GM04504 (cell line): ENCODE measurements around the gene GRIA3.
"Not testable (repeated sequence)": the region's sequence is repeated elsewhere in the genome, so short reads cannot be mapped to it uniquely, and the experiment has no call there.

Source experiments
- DNase-seq: peaks from one replicate; pipeline ENCODE4 v3.0.0-alpha.2; 2012; ENCODE audit warnings: low read depth

Gene GRIA3

DNA sequence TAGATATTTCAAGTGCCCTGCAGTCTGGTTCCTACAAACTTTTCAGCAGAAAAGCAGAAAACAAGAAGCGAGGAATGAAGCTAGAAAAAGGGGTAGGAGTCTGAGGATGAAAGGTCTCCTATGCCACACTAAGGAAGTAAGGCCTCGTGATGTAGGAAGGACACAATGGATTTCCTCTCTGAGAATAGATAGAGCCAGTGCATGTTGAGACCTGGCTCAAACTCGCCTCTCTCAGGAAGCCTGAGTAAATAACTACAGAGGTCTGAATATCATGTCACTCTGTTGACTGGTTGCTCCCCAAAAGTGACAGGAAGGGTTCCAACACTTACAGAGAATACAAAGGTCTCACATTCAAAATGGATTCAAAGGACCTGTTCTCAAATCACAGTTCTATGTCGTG is 93.3 kb downstream of the GRIA3 start:
- no peak for DNase-seq

- no peak for DNase-seq
These were observed 93.7 kb downstream of the GRIA3 start for GRCh38 chrX:123277821-123278220.

DNA sequence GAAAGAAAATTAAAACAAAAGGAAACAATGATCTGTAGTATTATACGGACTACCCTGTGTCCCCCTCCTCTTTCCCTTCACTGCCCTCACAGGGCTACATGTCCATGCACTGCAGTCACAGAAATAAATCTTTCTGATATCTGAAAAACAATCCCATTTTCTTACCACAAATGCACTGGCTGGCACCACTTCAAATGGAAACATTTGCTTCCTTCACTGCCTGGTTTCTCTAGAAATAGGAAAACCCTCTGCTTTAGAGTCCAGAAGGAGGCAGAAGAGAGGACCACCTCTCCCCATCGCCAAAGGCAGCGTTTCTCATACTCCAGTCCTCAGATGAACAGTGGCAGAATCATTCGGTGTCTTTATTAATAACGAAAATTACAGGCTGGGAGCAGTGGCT is 98.2 kb downstream of the GRIA3 start:
- no peak for DNase-seq

- DNase-seq, result not testable (repeated sequence)
These were observed 99.3 kb downstream of the GRIA3 start for GRCh38 chrX:123283407-123283806.

GRCh38 chrX:123291623-123292022 is 107.5 kb downstream of the GRIA3 start:
- DNase-seq, result no peak

GRCh38 chrX:123298026-123298425 is 113.9 kb downstream of the GRIA3 start:
- no peak for DNase-seq

DNA sequence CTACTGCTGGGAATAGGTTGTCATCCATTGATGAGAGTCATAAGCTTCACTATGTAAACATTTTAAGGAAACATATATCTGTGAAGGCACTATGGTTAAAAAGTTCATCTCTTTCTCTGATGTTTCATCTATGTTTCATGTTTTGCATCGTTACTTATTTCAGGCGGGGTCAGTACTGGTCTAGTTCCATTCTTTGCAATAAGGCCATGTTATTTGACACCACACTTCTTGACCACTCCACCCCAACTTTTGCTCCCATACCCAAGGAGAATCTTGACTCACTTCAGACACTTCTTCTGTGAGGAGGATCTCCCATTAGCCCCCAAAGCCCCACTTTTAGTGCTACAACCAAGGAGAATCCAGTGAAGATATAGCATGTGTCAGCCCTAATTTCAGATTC is 119.4 kb downstream of the GRIA3 start:
- DNase-seq, result no peak

DNA sequence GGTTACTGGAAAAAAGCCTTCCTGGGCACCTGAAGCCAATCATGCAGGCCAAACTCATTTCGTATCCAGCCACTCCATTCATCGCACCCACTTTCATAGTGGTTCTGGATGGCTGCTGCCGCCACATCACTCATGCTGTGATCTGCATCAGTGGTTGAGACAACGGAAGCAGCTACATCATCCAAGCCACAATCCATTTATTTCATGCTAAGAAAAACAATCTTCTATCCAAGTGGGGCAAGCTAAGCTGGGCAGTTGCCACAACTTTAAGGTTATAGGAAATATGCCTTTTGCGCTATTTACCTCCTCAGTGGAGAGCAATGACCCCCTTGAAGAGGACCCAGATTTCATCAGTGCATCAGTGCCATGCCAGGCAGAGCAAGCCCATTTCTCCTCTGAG is 124.6 kb downstream of the GRIA3 start:
- DNase-seq, result no peak

GRCh38 chrX:123310112-123310511 is 126.0 kb downstream of the GRIA3 start:
- DNase-seq, result no peak

DNA sequence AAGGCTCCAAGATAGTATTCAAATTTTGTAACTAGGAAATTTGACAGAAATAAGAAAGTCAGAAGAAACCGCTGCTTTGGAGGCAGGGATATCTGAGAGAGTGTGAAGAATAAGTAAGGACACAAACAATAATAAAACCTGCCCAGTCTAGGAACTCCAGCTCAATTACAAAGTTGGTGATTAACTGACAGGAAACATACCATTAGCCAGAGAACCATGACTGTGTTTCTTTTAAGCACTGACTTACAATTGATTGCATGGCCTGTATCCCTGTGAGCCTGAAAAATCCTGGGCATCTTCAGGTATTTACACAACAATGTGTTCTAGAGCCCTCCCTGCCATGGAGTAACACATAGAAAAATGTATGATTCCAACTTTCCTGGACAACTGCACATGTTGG is 127.4 kb downstream of the GRIA3 start:
- no peak for DNase-seq

- no peak for DNase-seq
These were observed 129.4 kb downstream of the GRIA3 start for GRCh38 chrX:123313486-123313885.

GRCh38 chrX:123320622-123321021 is 136.5 kb downstream of the GRIA3 start:
- DNase-seq, result no peak

DNA sequence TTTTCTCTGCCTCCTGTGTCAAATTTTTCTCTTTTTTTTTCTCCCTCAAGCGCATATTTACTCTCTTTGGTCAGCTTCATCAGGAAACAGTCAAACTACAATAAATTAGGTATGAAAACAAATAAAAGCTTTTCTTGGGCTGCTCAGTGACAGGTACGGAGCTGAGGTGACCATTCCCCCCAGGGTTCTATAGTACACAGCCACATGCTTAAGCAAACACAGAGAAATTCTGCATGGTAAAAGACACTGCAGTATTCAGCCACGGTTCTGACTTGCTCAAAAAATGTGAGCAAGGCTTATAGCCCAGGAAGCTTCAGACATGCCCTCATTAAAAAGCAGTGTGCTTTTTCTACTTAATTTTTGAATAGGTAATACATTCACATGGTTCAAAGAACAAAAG is 138.5 kb downstream of the GRIA3 start:
- no peak for DNase-seq

GRCh38 chrX:123324625-123325024 is 140.5 kb downstream of the GRIA3 start:
- DNase-seq, result no peak

GRCh38 chrX:123330229-123330942 is 146.3 kb downstream of the GRIA3 start:
- no peak for DNase-seq

DNA sequence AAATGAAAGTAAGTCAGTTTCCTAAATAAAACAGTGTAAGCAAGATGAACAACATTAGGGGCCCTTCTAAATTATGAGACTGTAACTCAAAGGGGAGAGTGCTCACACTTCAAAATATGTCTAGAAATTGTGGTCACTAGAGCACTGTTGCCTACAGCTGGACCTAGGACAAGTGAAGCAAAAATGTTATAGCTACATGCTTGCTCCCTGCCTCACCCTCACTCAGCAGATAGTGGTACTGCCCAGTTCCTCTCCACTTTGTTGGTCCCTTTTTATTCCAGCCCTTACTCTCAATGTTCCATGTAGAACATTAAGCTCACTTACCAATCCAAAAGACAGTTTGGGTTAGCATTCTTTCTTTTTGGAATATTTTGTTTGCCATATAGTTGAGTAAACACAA is 147.3 kb downstream of the GRIA3 start:
- DNase-seq, result no peak

- no peak for DNase-seq
These were observed 147.8 kb downstream of the GRIA3 start for GRCh38 chrX:123331859-123332258.

DNA sequence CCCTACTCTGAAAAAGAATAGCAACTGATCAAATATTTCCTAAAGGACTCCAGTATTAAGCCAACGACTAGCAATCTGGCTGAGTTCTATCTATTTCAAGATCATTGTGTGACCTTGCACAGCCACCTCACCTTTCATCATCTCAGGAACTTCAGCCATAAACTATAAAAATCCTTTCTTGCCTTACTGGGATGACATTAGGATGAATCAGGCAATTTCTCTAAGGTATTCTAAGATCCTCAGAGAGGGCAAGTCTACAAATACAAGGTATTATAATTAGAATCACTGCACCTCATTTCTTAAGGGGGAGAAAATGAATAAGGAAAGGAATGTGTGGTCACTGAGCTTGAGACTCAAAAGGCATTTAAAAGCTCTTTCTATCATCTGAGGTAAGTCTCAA is 152.6 kb downstream of the GRIA3 start:
- no peak for DNase-seq

DNA sequence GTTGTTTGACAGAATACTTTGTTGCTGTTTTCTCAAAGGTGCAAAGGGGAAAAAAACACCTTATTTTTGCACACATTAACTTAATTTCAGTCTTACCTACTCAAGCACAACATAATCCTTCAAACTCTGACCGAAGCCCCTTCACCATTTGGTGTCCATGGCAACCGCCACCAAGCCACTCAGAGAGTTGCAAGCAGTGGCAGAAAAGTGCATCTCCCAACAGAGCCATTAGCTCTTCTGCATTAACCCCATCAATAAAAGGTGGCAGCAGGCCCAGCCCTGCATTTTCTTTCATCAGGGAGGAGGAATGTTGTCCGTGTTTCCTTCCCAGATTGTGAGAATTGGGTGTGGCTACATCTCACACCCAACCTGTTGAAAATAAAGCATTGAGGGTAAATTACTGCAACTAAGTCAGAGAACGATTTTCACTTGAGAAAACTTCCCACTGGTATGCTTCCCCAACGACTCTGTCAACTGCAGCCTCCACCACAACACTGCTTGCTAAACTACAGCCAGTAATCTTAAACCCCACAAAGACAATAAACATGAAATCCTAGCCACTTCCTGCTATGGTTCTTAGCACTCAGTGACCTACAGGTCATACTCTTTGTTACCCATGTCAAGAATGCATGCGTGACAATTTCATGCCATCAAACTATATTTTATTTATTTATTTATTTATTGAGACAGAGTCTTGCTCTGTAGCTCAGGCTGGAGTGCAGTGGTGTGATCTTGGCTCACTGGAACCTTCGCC is 154.0 kb downstream of the GRIA3 start:
- DNase-seq, result no peak

DNA sequence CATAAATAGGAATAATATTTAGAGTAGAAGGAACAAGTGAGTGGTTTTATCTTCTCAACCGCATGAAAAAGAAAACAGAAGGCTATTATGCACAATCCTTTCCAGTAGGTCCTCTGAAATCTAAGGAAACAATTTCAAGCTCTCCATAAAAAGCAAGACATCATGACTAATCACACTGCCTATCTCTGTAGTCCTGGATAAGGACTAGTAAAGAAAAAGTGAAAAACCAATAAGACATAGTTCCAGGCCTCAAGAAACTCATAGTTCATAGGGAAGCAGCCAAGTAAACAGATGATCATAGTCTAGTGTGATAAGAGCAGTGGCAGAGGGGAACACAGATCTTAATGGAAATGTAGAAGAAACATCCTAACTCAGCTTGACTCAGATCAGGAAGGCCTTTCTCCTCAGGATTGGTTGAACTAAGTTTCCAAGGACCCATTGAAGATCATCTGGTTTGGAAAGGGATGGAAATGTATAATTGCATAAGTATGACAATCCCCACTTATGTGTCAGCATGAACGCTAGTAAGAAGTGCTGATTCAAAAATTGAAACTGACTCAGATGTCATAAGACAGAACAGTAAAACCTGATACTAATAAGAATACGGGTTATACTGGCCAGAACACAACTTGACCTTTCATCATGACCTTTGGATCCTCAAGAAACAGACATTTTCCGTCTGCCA is 155.3 kb downstream of the GRIA3 start:
- peak; percentile 53 for DNase-seq

- DNase-seq, result no peak
These were observed 156.6 kb downstream of the GRIA3 start for GRCh38 chrX:123340696-123341095.

- no peak for DNase-seq
These were observed 164.4 kb downstream of the GRIA3 start for GRCh38 chrX:123348468-123348867.

GRCh38 chrX:123350226-123350625 is 166.1 kb downstream of the GRIA3 start:
- DNase-seq, result no peak
